ENCODE data around the gene GSK3A.
A peak's percentile ranks its signal among the peaks of the same experiment; 100 is the strongest.

Gene GSK3A

DNA sequence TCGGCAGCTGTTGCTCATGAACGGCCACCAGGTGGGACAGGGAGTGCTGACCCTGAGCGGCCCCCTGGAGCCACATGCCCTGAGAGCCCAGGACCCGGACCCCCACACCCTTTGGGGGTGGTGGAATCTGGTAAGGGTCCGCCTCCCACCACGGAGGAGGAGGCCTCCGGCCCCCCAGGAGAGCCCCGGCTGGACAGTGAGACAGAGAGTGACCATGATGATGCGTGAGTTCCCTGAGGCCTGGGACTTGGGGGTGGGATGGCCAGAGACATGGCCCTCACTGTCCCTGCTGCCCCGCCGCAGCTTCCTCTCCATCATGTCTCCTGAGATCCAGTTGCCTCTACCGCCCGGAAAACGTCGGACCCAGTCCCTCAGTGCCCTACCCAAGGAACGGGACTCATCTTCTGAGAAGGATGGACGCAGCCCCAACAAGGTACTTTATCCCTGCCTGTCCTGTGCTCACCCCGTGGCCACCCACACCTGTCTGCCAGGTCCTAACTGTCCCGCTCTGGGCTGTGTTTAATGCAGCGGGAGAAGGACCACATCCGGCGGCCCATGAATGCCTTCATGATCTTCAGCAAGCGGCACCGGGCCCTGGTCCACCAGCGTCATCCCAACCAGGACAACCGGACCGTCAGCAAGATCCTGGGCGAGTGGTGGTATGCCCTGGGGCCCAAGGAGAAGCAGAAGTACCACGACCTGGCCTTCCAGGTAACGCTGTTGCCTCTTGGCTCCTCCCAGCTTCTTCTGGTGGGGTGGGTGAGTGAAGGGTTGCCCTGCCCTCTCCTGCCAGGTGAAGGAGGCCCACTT is 44.8 kb upstream of the GSK3A start:
- H3K27me3 ChIP-seq (ENCODE audit: insufficient read depth, low read length) = no peaks in the 10 kb centered on the region
- H3K4me3 ChIP-seq (ENCODE audit: low read depth, low read length) = no peak overlapping the region
- no CpG with 5 or more reads among the region's 30 CpGs for WGBS (ENCODE audit: extremely low coverage, insufficient coverage, insufficient read length)
- no peak overlapping the region for H2BK5ac ChIP-seq (ENCODE audit: low read depth, low read length, poor library complexity)
- H4K12ac ChIP-seq (ENCODE audit: low read depth, low read length) = no peak overlapping the region
- H2AK5ac ChIP-seq (ENCODE audit: low read length) = no peak overlapping the region
- H3K4me1 ChIP-seq (ENCODE audit: control insufficient read depth in 1 of 2, insufficient read depth in 2 of 2, low read length in 2 of 2) = peaks cover 24 to 28% of the 10 kb centered on the region in 2 experiments
- H3K9me3 ChIP-seq (ENCODE audit: insufficient read depth, low read depth, low read length) = peaks cover 4% of the 10 kb centered on the region
- H2BK12ac ChIP-seq (ENCODE audit: low read length) = no peak overlapping the region
- H2BK120ac ChIP-seq (ENCODE audit: insufficient read depth, low read length, poor library complexity) = no peak overlapping the region
- H3K79me1 ChIP-seq (ENCODE audit: low read length) = peaks cover 13% of the 10 kb centered on the region
- no peak overlapping the region for H4K91ac ChIP-seq (ENCODE audit: low read depth, low read length)
- no peak overlapping the region for H3K27ac ChIP-seq (ENCODE audit: low read depth, low read length)
- peaks cover 11% of the 10 kb centered on the region for H3K79me2 ChIP-seq (ENCODE audit: control insufficient read depth, insufficient read depth, low read length, poor library complexity)
- DNase-seq = no peak
- H3K14ac ChIP-seq (ENCODE audit: low read length) = no peak overlapping the region
- H4K8ac ChIP-seq (ENCODE audit: low read depth, low read length) = no peak overlapping the region
- no peak overlapping the region for H3K23ac ChIP-seq (ENCODE audit: low read length)
- no peak overlapping the region for H3K9ac ChIP-seq (ENCODE audit: low read length)
- no peak overlapping the region for H2AFZ ChIP-seq (ENCODE audit: insufficient read depth, low read length, poor library complexity)
- H3K36me3 ChIP-seq (ENCODE audit: control insufficient read depth in 1 of 2, insufficient read depth in 2 of 2, low read length in 2 of 2) = peaks cover 60% of the 10 kb centered on the region in 2 experiments
- no peak overlapping the region for H3K18ac ChIP-seq (ENCODE audit: low read length)
- H3K4me2 ChIP-seq (ENCODE audit: low read length) = no peak overlapping the region
- H3K4ac ChIP-seq (ENCODE audit: low read depth, low read length) = no peak overlapping the region

GRCh38 chr19:42286349-42287016 is 44.1 kb upstream of the GSK3A start:
- H2BK5ac ChIP-seq (ENCODE audit: low read depth, low read length, poor library complexity) = no peak overlapping the region
- H3K4me1 ChIP-seq (ENCODE audit: control insufficient read depth in 1 of 2, insufficient read depth in 2 of 2, low read length in 2 of 2) = peaks cover 31 to 35% of the 10 kb centered on the region in 2 experiments
- H2AFZ ChIP-seq (ENCODE audit: insufficient read depth, low read length, poor library complexity) = no peak overlapping the region
- H2BK12ac ChIP-seq (ENCODE audit: low read length) = no peak overlapping the region
- no peak overlapping the region for H4K91ac ChIP-seq (ENCODE audit: low read depth, low read length)
- no peak overlapping the region for H2AK5ac ChIP-seq (ENCODE audit: low read length)
- no peak overlapping the region for H3K27ac ChIP-seq (ENCODE audit: low read depth, low read length)
- no peak for DNase-seq
- H2BK120ac ChIP-seq (ENCODE audit: insufficient read depth, low read length, poor library complexity) = no peak overlapping the region
- no peak overlapping the region for H3K14ac ChIP-seq (ENCODE audit: low read length)
- peak overlapping the region; percentile 32 for H4K12ac ChIP-seq (ENCODE audit: low read depth, low read length)
- no CpG with 5 or more reads among the region's 13 CpGs for WGBS (ENCODE audit: extremely low coverage, insufficient coverage, insufficient read length)
- peaks cover 4% of the 10 kb centered on the region for H3K9me3 ChIP-seq (ENCODE audit: insufficient read depth, low read depth, low read length)
- no peak overlapping the region for H3K4me2 ChIP-seq (ENCODE audit: low read length)
- H3K9ac ChIP-seq (ENCODE audit: low read length) = no peak overlapping the region
- no peak overlapping the region for H4K8ac ChIP-seq (ENCODE audit: low read depth, low read length)
- H3K18ac ChIP-seq (ENCODE audit: low read length) = peak overlapping the region; percentile 41
- no peak overlapping the region for H3K23ac ChIP-seq (ENCODE audit: low read length)
- H3K79me1 ChIP-seq (ENCODE audit: low read length) = peaks cover 20% of the 10 kb centered on the region
- no peak overlapping the region for H3K4me3 ChIP-seq (ENCODE audit: low read depth, low read length)
- H3K79me2 ChIP-seq (ENCODE audit: control insufficient read depth, insufficient read depth, low read length, poor library complexity) = peaks cover 11% of the 10 kb centered on the region
- H3K4ac ChIP-seq (ENCODE audit: low read depth, low read length) = no peak overlapping the region
- H3K27me3 ChIP-seq (ENCODE audit: insufficient read depth, low read length) = no peaks in the 10 kb centered on the region
- peaks cover 52 to 53% of the 10 kb centered on the region in 2 experiments for H3K36me3 ChIP-seq (ENCODE audit: control insufficient read depth in 1 of 2, insufficient read depth in 2 of 2, low read length in 2 of 2)

- Histone ChIP-seq H3K14ac (ENCODE audit: low read length) (no peak overlapping the region), H3K18ac (ENCODE audit: low read length) (peak overlapping the region; percentile 41), H2AK5ac (ENCODE audit: low read length) (no peak overlapping the region), H3K4me1 (ENCODE audit: control insufficient read depth in 1 of 2, insufficient read depth in 2 of 2, low read length in 2 of 2) (peaks cover 35 to 40% of the 10 kb centered on the region in 2 experiments), H3K9me3 (ENCODE audit: insufficient read depth, low read depth, low read length) (peaks cover 4% of the 10 kb centered on the region), H2BK12ac (ENCODE audit: low read length) (no peak overlapping the region), H2BK120ac (ENCODE audit: insufficient read depth, low read length, poor library complexity) (no peak overlapping the region), H3K27ac (ENCODE audit: low read depth, low read length) (no peak overlapping the region), H3K36me3 (ENCODE audit: control insufficient read depth in 1 of 2, insufficient read depth in 2 of 2, low read length in 2 of 2) (peaks cover 47 to 48% of the 10 kb centered on the region in 2 experiments), H3K79me1 (ENCODE audit: low read length) (peaks cover 25% of the 10 kb centered on the region), H3K4me2 (ENCODE audit: low read length) (no peak overlapping the region), H3K4ac (ENCODE audit: low read depth, low read length) (peak overlapping the region; percentile 38), H2BK5ac (ENCODE audit: low read depth, low read length, poor library complexity) (no peak overlapping the region), H3K4me3 (ENCODE audit: low read depth, low read length) (no peak overlapping the region), H3K27me3 (ENCODE audit: insufficient read depth, low read length) (no peaks in the 10 kb centered on the region), H4K8ac (ENCODE audit: low read depth, low read length) (no peak overlapping the region), H2AFZ (ENCODE audit: insufficient read depth, low read length, poor library complexity) (no peak overlapping the region), H3K79me2 (ENCODE audit: control insufficient read depth, insufficient read depth, low read length, poor library complexity) (peaks cover 11% of the 10 kb centered on the region), H3K9ac (ENCODE audit: low read length) (no peak overlapping the region), H4K91ac (ENCODE audit: low read depth, low read length) (no peak overlapping the region), H3K23ac (ENCODE audit: low read length) (no peak overlapping the region), H4K12ac (ENCODE audit: low read depth, low read length) (peak overlapping the region; percentile 32)
- DNase-seq = no peak
- no CpG with 5 or more reads among the region's 6 CpGs for WGBS (ENCODE audit: extremely low coverage, insufficient coverage, insufficient read length)
These were observed 43.6 kb upstream of the GSK3A start for GRCh38 chr19:42285988-42286348.

GRCh38 chr19:42285541-42285941 is 43.1 kb upstream of the GSK3A start:
- Histone ChIP-seq H3K14ac (ENCODE audit: low read length) (no peak overlapping the region), H3K79me1 (ENCODE audit: low read length) (peaks cover 28% of the 10 kb centered on the region), H3K4me2 (ENCODE audit: low read length) (peak overlapping the region; percentile 96), H3K4ac (ENCODE audit: low read depth, low read length) (peak overlapping the region; percentile 27), H4K91ac (ENCODE audit: low read depth, low read length) (no peak overlapping the region), H3K4me3 (ENCODE audit: low read depth, low read length) (no peak overlapping the region), H3K79me2 (ENCODE audit: control insufficient read depth, insufficient read depth, low read length, poor library complexity) (peaks cover 12% of the 10 kb centered on the region), H3K18ac (ENCODE audit: low read length) (peak overlapping the region; percentile 24), H2BK5ac (ENCODE audit: low read depth, low read length, poor library complexity) (no peak overlapping the region), H2AFZ (ENCODE audit: insufficient read depth, low read length, poor library complexity) (no peak overlapping the region), H3K9me3 (ENCODE audit: insufficient read depth, low read depth, low read length) (peaks cover 4% of the 10 kb centered on the region), H3K36me3 (ENCODE audit: control insufficient read depth in 1 of 2, insufficient read depth in 2 of 2, low read length in 2 of 2) (peaks cover 43% of the 10 kb centered on the region in 2 experiments), H4K12ac (ENCODE audit: low read depth, low read length) (no peak overlapping the region), H2AK5ac (ENCODE audit: low read length) (no peak overlapping the region), H3K27me3 (ENCODE audit: insufficient read depth, low read length) (no peaks in the 10 kb centered on the region), H2BK120ac (ENCODE audit: insufficient read depth, low read length, poor library complexity) (no peak overlapping the region), H4K8ac (ENCODE audit: low read depth, low read length) (no peak overlapping the region), H3K27ac (ENCODE audit: low read depth, low read length) (no peak overlapping the region), H2BK12ac (ENCODE audit: low read length) (no peak overlapping the region), H3K9ac (ENCODE audit: low read length) (no peak overlapping the region), H3K4me1 (ENCODE audit: control insufficient read depth in 1 of 2, insufficient read depth in 2 of 2, low read length in 2 of 2) (peaks cover 35 to 40% of the 10 kb centered on the region in 2 experiments), H3K23ac (ENCODE audit: low read length) (no peak overlapping the region)
- no CpG with 5 or more reads among the region's 5 CpGs for WGBS (ENCODE audit: extremely low coverage, insufficient coverage, insufficient read length)
- DNase-seq = no peak
